ENCODE results near the gene TAGLN3. TPM values are rescaled to one million over a fixed set of nuclear protein-coding genes. Genes with fewer than 3 reads are reported as not detected.

TAGLN3 gene
- total RNA-seq (0.79 TPM), polyA plus RNA-seq (ENCODE audit: insufficient read depth, low read depth, low replicate concordance) (5.7 TPM)
- long read RNA-seq, donor 1, result 0 reads
- long read RNA-seq, donor 2, result 0 reads
- long read RNA-seq, donor 3, result 0 reads
- long read RNA-seq, donor 4, partial matches to known transcripts, result 0 of 1 reads
- long read RNA-seq, donor 4, other reads (novel, unspliced or antisense), result 0 of 1 reads
- long read RNA-seq, donor 5, result 0 reads
- long read RNA-seq, donor 6, partial matches to known transcripts, result 0 of 1 reads
- long read RNA-seq, donor 6, other reads (novel, unspliced or antisense), result 0 of 1 reads
- long read RNA-seq, donor 7, partial matches to known transcripts, result 1 of 2 reads
- long read RNA-seq, donor 7, other reads (novel, unspliced or antisense), result 0 of 2 reads
- long read RNA-seq, donor 8, partial matches to known transcripts, result 0 of 2 reads
- long read RNA-seq, donor 8, other reads (novel, unspliced or antisense), result 0 of 2 reads
- long read RNA-seq, donor 9, partial matches to known transcripts, result 0 of 1 reads
- long read RNA-seq, donor 9, other reads (novel, unspliced or antisense), result 0 of 1 reads
- long read RNA-seq, donor 10, partial matches to known transcripts, result 0 of 1 reads
- long read RNA-seq, donor 10, other reads (novel, unspliced or antisense), result 0 of 1 reads

DNA sequence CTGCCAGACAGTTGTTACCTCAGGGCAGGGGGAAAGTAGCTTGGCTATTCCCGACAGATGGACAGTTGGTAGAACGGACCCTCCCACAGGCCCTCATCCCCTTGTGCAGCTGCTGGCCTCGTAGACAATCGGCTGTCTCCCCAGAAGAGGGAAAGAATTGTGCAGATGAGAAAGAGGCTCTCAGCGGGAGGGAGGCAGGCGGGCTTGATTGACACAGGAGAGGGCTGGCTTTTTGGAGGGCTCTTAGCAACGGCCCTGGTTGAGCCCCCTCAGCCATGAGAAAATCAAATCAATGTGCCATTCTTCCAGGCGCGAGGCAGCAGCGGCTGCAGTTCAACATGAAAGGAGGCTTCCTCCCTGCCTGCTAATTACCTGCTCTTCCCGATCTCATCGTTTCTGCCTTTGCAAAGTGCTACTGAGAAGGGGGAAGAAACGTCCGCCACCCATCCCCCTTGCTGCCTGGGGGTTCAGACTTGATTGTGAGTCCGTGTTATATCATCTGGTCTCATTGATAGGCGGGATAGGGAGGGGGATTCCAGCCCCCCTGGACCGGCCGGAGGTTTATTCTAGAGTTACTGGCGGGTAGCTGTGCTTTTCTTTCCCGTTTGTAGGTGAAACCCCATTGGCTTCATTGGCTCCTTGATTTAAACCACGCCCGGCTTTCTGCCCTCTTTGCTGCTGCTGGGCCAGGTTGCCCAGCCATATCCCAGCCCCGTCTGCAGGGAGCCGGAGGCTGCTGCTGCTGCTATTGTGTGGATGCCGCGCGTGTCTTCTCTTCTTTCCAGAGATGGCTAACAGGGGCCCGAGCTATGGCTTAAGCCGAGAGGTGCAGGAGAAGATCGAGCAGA, at the start of gene TAGLN3:
TAGLN3 (plus strand) TSS at position 287 of the 848 bp plus-strand sequence; CDS start at position 788, 501 bp downstream.
- Histone ChIP-seq H3K4me3 (ENCODE audit: low read length in 3 of 3) (peak within 1 kb of the TSS; percentile 58 to 69 (median 67)), H3K9ac (ENCODE audit: low read length in 3 of 3) (peak within 1 kb of the TSS in 2 of 3 donors; percentile 30 to 56), H3K4me1 (ENCODE audit: control insufficient read depth in 2 of 3, insufficient read depth in 2 of 3, low read depth in 1 of 3, low read length in 3 of 3) (peaks cover 0 to 3% (median 0%) of the 10 kb centered on the region in 3 donors), H3K27me3 (ENCODE audit: control insufficient read depth, insufficient read depth, low read length) (no peaks in the 10 kb centered on the region), H3K36me3 (ENCODE audit: control insufficient read depth in 2 of 3, insufficient read depth in 3 of 3, low read length in 3 of 3) (no peaks in the 10 kb centered on the region), H3K27ac (ENCODE audit: low read depth in 2 of 2, low read length in 2 of 2) (no peak within 1 kb of the TSS), H3K9me3 (ENCODE audit: control insufficient read depth in 2 of 3, insufficient read depth in 1 of 3, low read length in 3 of 3) (no peaks in the 10 kb centered on the region)
- intact Hi-C loops (cut with DNase I), result no loop called here
- FAIRE-seq (no peak), DNase-seq (peak; percentile 35 to 74 (median 68))
- TF ChIP-seq, protein P1, sequence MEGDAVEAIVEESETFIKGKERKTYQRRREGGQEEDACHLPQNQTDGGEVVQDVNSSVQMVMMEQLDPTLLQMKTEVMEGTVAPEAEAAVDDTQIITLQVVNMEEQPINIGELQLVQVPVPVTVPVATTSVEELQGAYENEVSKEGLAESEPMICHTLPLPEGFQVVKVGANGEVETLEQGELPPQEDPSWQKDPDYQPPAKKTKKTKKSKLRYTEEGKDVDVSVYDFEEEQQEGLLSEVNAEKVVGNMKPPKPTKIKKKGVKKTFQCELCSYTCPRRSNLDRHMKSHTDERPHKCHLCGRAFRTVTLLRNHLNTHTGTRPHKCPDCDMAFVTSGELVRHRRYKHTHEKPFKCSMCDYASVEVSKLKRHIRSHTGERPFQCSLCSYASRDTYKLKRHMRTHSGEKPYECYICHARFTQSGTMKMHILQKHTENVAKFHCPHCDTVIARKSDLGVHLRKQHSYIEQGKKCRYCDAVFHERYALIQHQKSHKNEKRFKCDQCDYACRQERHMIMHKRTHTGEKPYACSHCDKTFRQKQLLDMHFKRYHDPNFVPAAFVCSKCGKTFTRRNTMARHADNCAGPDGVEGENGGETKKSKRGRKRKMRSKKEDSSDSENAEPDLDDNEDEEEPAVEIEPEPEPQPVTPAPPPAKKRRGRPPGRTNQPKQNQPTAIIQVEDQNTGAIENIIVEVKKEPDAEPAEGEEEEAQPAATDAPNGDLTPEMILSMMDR (IDR thresholded peaks at IDR 0.05; ENCODE audit: borderline replicate concordance, extremely low read depth, insufficient read depth), result no peak

DNA sequence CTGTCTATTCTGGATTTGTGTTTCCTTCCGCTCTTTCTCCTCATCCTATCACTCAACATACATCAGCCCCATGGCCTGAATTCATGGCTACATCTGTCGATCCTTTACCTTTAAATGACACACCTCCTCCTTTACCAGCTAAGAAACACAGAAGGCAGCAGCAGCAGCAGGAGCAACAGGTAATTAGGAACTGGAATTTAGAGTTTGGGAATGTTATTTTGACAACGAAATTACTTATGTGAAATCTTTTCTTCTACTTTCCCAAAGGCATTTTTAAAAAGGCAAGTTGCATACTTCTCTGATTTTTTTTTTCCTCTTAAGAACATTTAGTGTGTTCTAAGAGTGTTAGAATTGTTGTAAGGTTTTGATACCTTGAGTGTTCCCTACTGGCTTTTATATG, 49.0 kb upstream of the TAGLN3 start:
- no peak overlapping the region for H3K9ac ChIP-seq (ENCODE audit: low read length in 3 of 3)
- peaks cover 0 to 39% (median 19%) of the 10 kb centered on the region in 3 donors for H3K36me3 ChIP-seq (ENCODE audit: control insufficient read depth in 2 of 3, insufficient read depth in 3 of 3, low read length in 3 of 3)
- FAIRE-seq (no peak), DNase-seq (no peak)
- H3K4me3 ChIP-seq (ENCODE audit: low read length in 3 of 3), result no peak overlapping the region
- no peaks in the 10 kb centered on the region for H3K9me3 ChIP-seq (ENCODE audit: control insufficient read depth in 2 of 3, insufficient read depth in 1 of 3, low read length in 3 of 3)
- no peaks in the 10 kb centered on the region for H3K27me3 ChIP-seq (ENCODE audit: control insufficient read depth, insufficient read depth, low read length)
- TF ChIP-seq, protein P1 (IDR thresholded peaks at IDR 0.05; ENCODE audit: borderline replicate concordance, extremely low read depth, insufficient read depth), result no peak
- no peaks in the 10 kb centered on the region for H3K4me1 ChIP-seq (ENCODE audit: control insufficient read depth in 2 of 3, insufficient read depth in 2 of 3, low read depth in 1 of 3, low read length in 3 of 3)
- H3K27ac ChIP-seq (ENCODE audit: low read depth in 2 of 2, low read length in 2 of 2), result no peak overlapping the region
- intact Hi-C loops (cut with DNase I), result no loop called here

DNA sequence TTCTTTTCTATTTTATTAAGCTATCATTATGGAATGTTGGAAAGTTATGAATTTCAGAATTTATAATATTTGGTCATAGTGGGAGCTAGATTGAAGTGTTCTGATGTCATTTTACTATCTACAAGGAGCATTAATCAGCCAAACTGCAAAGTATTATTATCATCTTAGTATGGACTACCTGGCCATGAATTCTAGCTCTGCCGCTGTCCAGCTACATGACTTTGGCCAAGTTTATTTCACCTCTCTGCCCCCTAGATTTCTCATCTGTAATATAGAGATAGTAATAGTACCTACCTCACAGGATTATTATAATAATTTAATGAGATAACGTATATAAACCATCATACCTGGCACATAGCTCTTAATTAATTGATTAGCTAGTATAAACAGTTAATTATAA, 47.7 kb upstream of the TAGLN3 start:
- H3K36me3 ChIP-seq (ENCODE audit: control insufficient read depth in 2 of 3, insufficient read depth in 3 of 3, low read length in 3 of 3), result peaks cover 0 to 33% (median 19%) of the 10 kb centered on the region in 3 donors
- H3K27me3 ChIP-seq (ENCODE audit: control insufficient read depth, insufficient read depth, low read length), result no peaks in the 10 kb centered on the region
- TF ChIP-seq, protein P1 (IDR thresholded peaks at IDR 0.05; ENCODE audit: borderline replicate concordance, extremely low read depth, insufficient read depth), result no peak
- no peak overlapping the region for H3K4me3 ChIP-seq (ENCODE audit: low read length in 3 of 3)
- DNase-seq (no peak), FAIRE-seq (no peak)
- no peak overlapping the region for H3K9ac ChIP-seq (ENCODE audit: low read length in 3 of 3)
- H3K9me3 ChIP-seq (ENCODE audit: control insufficient read depth in 2 of 3, insufficient read depth in 1 of 3, low read length in 3 of 3), result no peaks in the 10 kb centered on the region
- H3K27ac ChIP-seq (ENCODE audit: low read depth in 2 of 2, low read length in 2 of 2), result no peak overlapping the region
- intact Hi-C loops (cut with DNase I), result no loop called here
- H3K4me1 ChIP-seq (ENCODE audit: control insufficient read depth in 2 of 3, insufficient read depth in 2 of 3, low read depth in 1 of 3, low read length in 3 of 3), result no peaks in the 10 kb centered on the region
